ENCODE data around the gene ARHGAP21.

ARHGAP21 gene

DNA sequence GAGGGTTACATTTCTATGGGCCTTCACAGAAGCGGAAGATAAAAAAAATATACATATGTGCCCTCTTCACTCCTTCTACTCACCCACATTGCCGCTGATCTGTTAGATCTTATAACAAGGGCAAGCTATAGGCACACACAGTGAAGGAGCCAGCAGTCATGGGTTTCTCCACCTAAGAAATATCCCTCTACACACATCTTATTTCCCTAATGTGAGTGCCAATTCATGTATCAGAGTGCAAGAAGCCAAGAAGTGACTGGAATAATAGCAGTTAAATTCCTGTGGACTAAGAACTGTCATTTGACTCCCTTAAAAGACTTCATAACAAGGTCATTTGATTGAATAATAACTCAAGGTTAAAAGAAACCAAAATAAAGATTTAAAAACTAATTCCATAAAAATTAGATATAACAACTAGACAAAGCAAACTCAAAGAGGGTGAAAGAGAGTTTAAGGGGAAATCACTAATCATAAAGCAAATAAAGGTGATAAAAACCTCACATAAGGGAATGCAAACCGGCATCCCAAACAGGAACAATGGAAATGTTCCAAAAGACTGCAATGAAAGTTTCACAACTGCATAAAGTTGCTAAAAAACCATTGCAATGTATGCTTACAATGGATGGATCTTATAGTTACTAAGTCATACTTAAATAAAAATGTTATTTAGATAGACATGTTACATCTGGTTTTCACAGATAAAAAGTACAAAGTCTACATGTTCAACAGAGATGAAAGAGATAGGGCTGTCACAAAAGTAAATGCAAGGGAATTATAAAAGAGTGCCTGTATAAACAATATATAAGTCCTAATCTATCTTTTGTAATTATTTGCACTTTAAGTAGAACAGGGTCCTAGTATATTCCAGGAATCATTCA lies 42.8 kb downstream of the ARHGAP21 start:
- H3K79me1 ChIP-seq (ENCODE audit: low read length) = no peaks in the 10 kb centered on the region
- H3K4ac ChIP-seq (ENCODE audit: low read depth, low read length) = peak overlapping the region; percentile 69
- no peak overlapping the region for H3K23ac ChIP-seq (ENCODE audit: low read length)
- no peak for DNase-seq
- H3K4me3 ChIP-seq (ENCODE audit: low read depth, low read length) = no peak overlapping the region
- H2AFZ ChIP-seq (ENCODE audit: insufficient read depth, low read length, poor library complexity) = no peak overlapping the region
- no peaks in the 10 kb centered on the region for H3K4me1 ChIP-seq (ENCODE audit: control insufficient read depth in 1 of 2, insufficient read depth in 2 of 2, low read length in 2 of 2)
- no peak overlapping the region for H2BK12ac ChIP-seq (ENCODE audit: low read length)
- H3K14ac ChIP-seq (ENCODE audit: low read length) = no peak overlapping the region
- no peak overlapping the region for H3K4me2 ChIP-seq (ENCODE audit: low read length)
- no CpG with 5 or more reads among the region's 3 CpGs for WGBS (ENCODE audit: extremely low coverage, insufficient coverage, insufficient read length)
- H3K79me2 ChIP-seq (ENCODE audit: control insufficient read depth, insufficient read depth, low read length, poor library complexity) = peaks cover 4% of the 10 kb centered on the region
- no peak overlapping the region for H4K12ac ChIP-seq (ENCODE audit: low read depth, low read length)
- H3K36me3 ChIP-seq (ENCODE audit: control insufficient read depth in 1 of 2, insufficient read depth in 2 of 2, low read length in 2 of 2) = no peaks in the 10 kb centered on the region
- H2BK5ac ChIP-seq (ENCODE audit: low read depth, low read length, poor library complexity) = no peak overlapping the region
- no peak overlapping the region for H2AK5ac ChIP-seq (ENCODE audit: low read length)
- no peak overlapping the region for H4K91ac ChIP-seq (ENCODE audit: low read depth, low read length)
- H4K8ac ChIP-seq (ENCODE audit: low read depth, low read length) = no peak overlapping the region
- no peak overlapping the region for H3K9ac ChIP-seq (ENCODE audit: low read length)
- no peak overlapping the region for H2BK120ac ChIP-seq (ENCODE audit: insufficient read depth, low read length, poor library complexity)
- no peak overlapping the region for H3K18ac ChIP-seq (ENCODE audit: low read length)
- no peaks in the 10 kb centered on the region for H3K9me3 ChIP-seq (ENCODE audit: insufficient read depth, low read depth, low read length)
- H3K27me3 ChIP-seq (ENCODE audit: insufficient read depth, low read length) = no peaks in the 10 kb centered on the region
- no peak overlapping the region for H3K27ac ChIP-seq (ENCODE audit: low read depth, low read length)

DNA sequence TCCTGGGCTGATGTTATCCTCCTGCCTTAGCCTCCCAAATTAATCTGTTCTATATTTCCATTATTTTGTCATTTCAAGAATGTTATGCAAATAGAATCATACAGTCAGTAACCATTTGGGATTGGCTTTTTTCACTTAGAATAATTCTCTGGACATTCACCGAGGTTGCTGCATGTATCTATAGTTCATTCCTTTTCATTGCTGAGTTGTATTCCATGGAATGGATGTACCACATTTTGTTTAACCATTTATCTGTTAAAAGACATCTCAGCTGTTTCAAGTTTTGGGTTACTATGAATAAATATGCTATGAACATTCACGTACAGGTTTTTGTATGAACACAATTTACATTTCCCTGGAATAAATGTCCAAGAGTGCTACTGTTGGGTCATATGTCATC lies 44.9 kb downstream of the ARHGAP21 start:
- Histone ChIP-seq H2AK5ac (ENCODE audit: low read length) (no peak overlapping the region), H3K79me2 (ENCODE audit: control insufficient read depth, insufficient read depth, low read length, poor library complexity) (peaks cover 6% of the 10 kb centered on the region), H3K4ac (ENCODE audit: low read depth, low read length) (no peak overlapping the region), H4K12ac (ENCODE audit: low read depth, low read length) (no peak overlapping the region), H4K91ac (ENCODE audit: low read depth, low read length) (no peak overlapping the region), H2BK120ac (ENCODE audit: insufficient read depth, low read length, poor library complexity) (no peak overlapping the region), H4K8ac (ENCODE audit: low read depth, low read length) (no peak overlapping the region), H2BK12ac (ENCODE audit: low read length) (no peak overlapping the region), H3K14ac (ENCODE audit: low read length) (no peak overlapping the region), H3K4me2 (ENCODE audit: low read length) (no peak overlapping the region), H2BK5ac (ENCODE audit: low read depth, low read length, poor library complexity) (no peak overlapping the region), H3K4me3 (ENCODE audit: low read depth, low read length) (no peak overlapping the region), H3K79me1 (ENCODE audit: low read length) (no peaks in the 10 kb centered on the region), H3K9ac (ENCODE audit: low read length) (no peak overlapping the region), H3K27ac (ENCODE audit: low read depth, low read length) (no peak overlapping the region), H3K9me3 (ENCODE audit: insufficient read depth, low read depth, low read length) (no peaks in the 10 kb centered on the region), H3K18ac (ENCODE audit: low read length) (no peak overlapping the region), H2AFZ (ENCODE audit: insufficient read depth, low read length, poor library complexity) (no peak overlapping the region), H3K23ac (ENCODE audit: low read length) (no peak overlapping the region), H3K36me3 (ENCODE audit: control insufficient read depth in 1 of 2, insufficient read depth in 2 of 2, low read length in 2 of 2) (no peaks in the 10 kb centered on the region), H3K4me1 (ENCODE audit: control insufficient read depth in 1 of 2, insufficient read depth in 2 of 2, low read length in 2 of 2) (no peaks in the 10 kb centered on the region), H3K27me3 (ENCODE audit: insufficient read depth, low read length) (no peaks in the 10 kb centered on the region)
- DNase-seq = no peak
- no CpG with 5 or more reads among the region's 2 CpGs for whole genome bisulfite sequencing (ENCODE audit: extremely low coverage, insufficient coverage, insufficient read length)

DNA sequence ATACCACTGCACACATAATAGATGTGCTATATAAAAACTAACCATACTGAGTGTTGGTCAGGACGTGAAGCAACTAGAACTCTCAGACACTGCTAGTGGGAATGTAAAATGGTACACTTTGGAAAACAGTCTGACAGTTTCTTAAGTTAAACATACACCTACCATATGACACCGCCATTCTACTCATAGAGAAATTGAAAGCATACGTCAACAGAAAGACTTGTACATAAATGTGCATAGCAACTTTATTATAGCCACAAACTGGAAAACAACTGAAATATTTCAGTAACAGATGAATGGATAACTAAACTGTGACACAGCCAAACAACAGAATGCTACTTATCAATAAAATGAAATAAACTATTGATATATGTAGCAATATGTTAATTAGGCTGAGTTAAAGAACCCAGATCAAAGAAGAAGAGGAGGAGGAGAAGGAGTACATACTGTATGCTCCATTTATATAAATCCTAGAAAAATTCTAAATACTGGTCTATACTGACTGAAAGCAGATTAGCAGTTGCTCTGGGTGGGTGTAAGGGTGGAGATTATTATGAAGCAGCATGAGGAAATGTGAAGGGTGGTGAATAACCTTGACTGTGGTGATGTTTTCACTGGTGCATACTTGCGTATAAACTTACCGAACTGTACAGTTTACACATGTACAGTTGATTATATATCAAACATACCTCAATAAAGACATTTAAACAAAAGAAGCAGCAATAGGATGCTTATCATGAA lies 48.6 kb downstream of the ARHGAP21 start:
- H4K12ac ChIP-seq (ENCODE audit: low read depth, low read length) = no peak overlapping the region
- no peaks in the 10 kb centered on the region for H3K36me3 ChIP-seq (ENCODE audit: control insufficient read depth in 1 of 2, insufficient read depth in 2 of 2, low read length in 2 of 2)
- no peak overlapping the region for H2BK12ac ChIP-seq (ENCODE audit: low read length)
- H3K4ac ChIP-seq (ENCODE audit: low read depth, low read length) = no peak overlapping the region
- H3K79me1 ChIP-seq (ENCODE audit: low read length) = no peaks in the 10 kb centered on the region
- H3K9ac ChIP-seq (ENCODE audit: low read length) = no peak overlapping the region
- no peak overlapping the region for H3K18ac ChIP-seq (ENCODE audit: low read length)
- H3K4me1 ChIP-seq (ENCODE audit: control insufficient read depth in 1 of 2, insufficient read depth in 2 of 2, low read length in 2 of 2) = no peaks in the 10 kb centered on the region
- H3K27ac ChIP-seq (ENCODE audit: low read depth, low read length) = no peak overlapping the region
- H3K4me2 ChIP-seq (ENCODE audit: low read length) = no peak overlapping the region
- H2AFZ ChIP-seq (ENCODE audit: insufficient read depth, low read length, poor library complexity) = no peak overlapping the region
- no peaks in the 10 kb centered on the region for H3K27me3 ChIP-seq (ENCODE audit: insufficient read depth, low read length)
- H3K4me3 ChIP-seq (ENCODE audit: low read depth, low read length) = no peak overlapping the region
- H3K9me3 ChIP-seq (ENCODE audit: insufficient read depth, low read depth, low read length) = no peaks in the 10 kb centered on the region
- H4K8ac ChIP-seq (ENCODE audit: low read depth, low read length) = no peak overlapping the region
- no peak overlapping the region for H2BK5ac ChIP-seq (ENCODE audit: low read depth, low read length, poor library complexity)
- WGBS (ENCODE audit: extremely low coverage, insufficient coverage, insufficient read length) = no CpG with 5 or more reads among the region's 5 CpGs
- no peak overlapping the region for H4K91ac ChIP-seq (ENCODE audit: low read depth, low read length)
- peak in 1 of 2 donors; percentile 52 for DNase-seq
- no peak overlapping the region for H2AK5ac ChIP-seq (ENCODE audit: low read length)
- H2BK120ac ChIP-seq (ENCODE audit: insufficient read depth, low read length, poor library complexity) = no peak overlapping the region
- peaks cover 6% of the 10 kb centered on the region for H3K79me2 ChIP-seq (ENCODE audit: control insufficient read depth, insufficient read depth, low read length, poor library complexity)
- H3K14ac ChIP-seq (ENCODE audit: low read length) = no peak overlapping the region
- no peak overlapping the region for H3K23ac ChIP-seq (ENCODE audit: low read length)

- no peak overlapping the region for H3K4me2 ChIP-seq (ENCODE audit: low read length)
- no peak overlapping the region for H2AK5ac ChIP-seq (ENCODE audit: low read length)
- no peak for DNase-seq
- H3K27me3 ChIP-seq (ENCODE audit: insufficient read depth, low read length) = no peaks in the 10 kb centered on the region
- H2AFZ ChIP-seq (ENCODE audit: insufficient read depth, low read length, poor library complexity) = no peak overlapping the region
- no peaks in the 10 kb centered on the region for H3K79me1 ChIP-seq (ENCODE audit: low read length)
- no peak overlapping the region for H3K14ac ChIP-seq (ENCODE audit: low read length)
- no peaks in the 10 kb centered on the region for H3K4me1 ChIP-seq (ENCODE audit: control insufficient read depth in 1 of 2, insufficient read depth in 2 of 2, low read length in 2 of 2)
- no peak overlapping the region for H2BK5ac ChIP-seq (ENCODE audit: low read depth, low read length, poor library complexity)
- H4K12ac ChIP-seq (ENCODE audit: low read depth, low read length) = no peak overlapping the region
- H2BK12ac ChIP-seq (ENCODE audit: low read length) = no peak overlapping the region
- no peak overlapping the region for H4K91ac ChIP-seq (ENCODE audit: low read depth, low read length)
- no peaks in the 10 kb centered on the region for H3K9me3 ChIP-seq (ENCODE audit: insufficient read depth, low read depth, low read length)
- H4K8ac ChIP-seq (ENCODE audit: low read depth, low read length) = no peak overlapping the region
- no peak overlapping the region for H3K27ac ChIP-seq (ENCODE audit: low read depth, low read length)
- H2BK120ac ChIP-seq (ENCODE audit: insufficient read depth, low read length, poor library complexity) = no peak overlapping the region
- peaks cover 4% of the 10 kb centered on the region for H3K79me2 ChIP-seq (ENCODE audit: control insufficient read depth, insufficient read depth, low read length, poor library complexity)
- no peak overlapping the region for H3K18ac ChIP-seq (ENCODE audit: low read length)
- H3K9ac ChIP-seq (ENCODE audit: low read length) = no peak overlapping the region
- no CpG with 5 or more reads among the region's 3 CpGs for whole genome bisulfite sequencing (ENCODE audit: extremely low coverage, insufficient coverage, insufficient read length)
- no peak overlapping the region for H3K4me3 ChIP-seq (ENCODE audit: low read depth, low read length)
- H3K36me3 ChIP-seq (ENCODE audit: control insufficient read depth in 1 of 2, insufficient read depth in 2 of 2, low read length in 2 of 2) = peaks cover 3 to 6% of the 10 kb centered on the region in 2 experiments
- peak overlapping the region; percentile 59 for H3K4ac ChIP-seq (ENCODE audit: low read depth, low read length)
- H3K23ac ChIP-seq (ENCODE audit: low read length) = no peak overlapping the region
Observed at GRCh38 chr10:24670964-24671670, 52.6 kb downstream of the ARHGAP21 start.
